ENCODE data around the gene ZAP70. TPM values are rescaled to one million over a fixed set of nuclear protein-coding genes. Genes with fewer than 3 reads are reported as not detected.

The ZAP70 gene
- total RNA-seq, 4 donors from 2014 or later: 1.1 to 1.6 (median 1.4) TPM

GRCh38 chr2:97745474-97746174, 32.2 kb downstream of the ZAP70 start:
- TF ChIP-seq POLR2A (IDR thresholded peaks at IDR 0.05) (no peak), CTCF (IDR thresholded peaks at IDR 0.05) (no peak)
- intact Hi-C loops (cut with DNase I; ENCODE audit: low total_unique reads): no loop called here
- 54 to 55% methylated on average over 10 of the region's 10 CpGs for WGBS, 2 donors
- H3K4me3 ChIP-seq (ENCODE audit: low read depth, poor library complexity, severe bottlenecking): no peak overlapping the region
- peak in 1 of 2 donors; percentile 65 for DNase-seq (ENCODE audit: low spot score in 2 of 2)

GRCh38 chr2:97747285-97747684, 33.9 kb downstream of the ZAP70 start:
- intact Hi-C loops (cut with DNase I; ENCODE audit: low total_unique reads): no loop called here
- no peak overlapping the region for H3K4me3 ChIP-seq (ENCODE audit: low read depth, poor library complexity, severe bottlenecking)
- DNase-seq (ENCODE audit: low spot score in 2 of 2): no peak
- WGBS, 2 donors: 73 to 81% methylated on average over 3 of the region's 3 CpGs
- TF ChIP-seq CTCF (IDR thresholded peaks at IDR 0.05) (no peak), POLR2A (IDR thresholded peaks at IDR 0.05) (no peak)

GRCh38 chr2:97747716-97748115, 34.3 kb downstream of the ZAP70 start:
- TF ChIP-seq POLR2A (IDR thresholded peaks at IDR 0.05) (no peak), CTCF (IDR thresholded peaks at IDR 0.05) (no peak)
- WGBS, 2 donors: 60 to 62% methylated on average over 4 of the region's 4 CpGs
- no peak for DNase-seq (ENCODE audit: low spot score in 2 of 2)
- no peak overlapping the region for H3K4me3 ChIP-seq (ENCODE audit: low read depth, poor library complexity, severe bottlenecking)
- intact Hi-C loops (cut with DNase I; ENCODE audit: low total_unique reads): no loop called here

GRCh38 chr2:97749581-97749980, 36.2 kb downstream of the ZAP70 start:
- TF ChIP-seq POLR2A (IDR thresholded peaks at IDR 0.05) (no peak), CTCF (IDR thresholded peaks at IDR 0.05) (no peak)
- WGBS, 2 donors: 24 to 36% methylated on average over 5 of the region's 5 CpGs
- no peak for DNase-seq (ENCODE audit: low spot score in 2 of 2)
- no peak overlapping the region for H3K4me3 ChIP-seq (ENCODE audit: low read depth, poor library complexity, severe bottlenecking)
- intact Hi-C loops (cut with DNase I; ENCODE audit: low total_unique reads): no loop called here

GRCh38 chr2:97750017-97750416, 36.6 kb downstream of the ZAP70 start:
- TF ChIP-seq POLR2A (IDR thresholded peaks at IDR 0.05) (no peak), CTCF (IDR thresholded peaks at IDR 0.05) (no peak)
- H3K4me3 ChIP-seq (ENCODE audit: low read depth, poor library complexity, severe bottlenecking): no peak overlapping the region
- intact Hi-C loops (cut with DNase I; ENCODE audit: low total_unique reads): no loop called here
- WGBS, 2 donors: 95 to 98% methylated on average over 4 of the region's 4 CpGs
- DNase-seq (ENCODE audit: low spot score in 2 of 2): no peak

- WGBS, 2 donors: 54 to 58% methylated on average over 3 of the region's 3 CpGs
- TF ChIP-seq POLR2A (IDR thresholded peaks at IDR 0.05) (no peak), CTCF (IDR thresholded peaks at IDR 0.05) (no peak)
- H3K4me3 ChIP-seq (ENCODE audit: low read depth, poor library complexity, severe bottlenecking): no peak overlapping the region
- no peak for DNase-seq (ENCODE audit: low spot score in 2 of 2)
- intact Hi-C loops (cut with DNase I; ENCODE audit: low total_unique reads): no loop called here
Measured at GRCh38 chr2:97751752-97752151, 38.4 kb downstream of the ZAP70 start.
